Activated gamma-delta T cell (primary cell): ENCODE measurements around the gene APBA1.
"Not testable (repeated sequence)": the region's sequence is repeated elsewhere in the genome, so short reads cannot be mapped to it uniquely, and the experiment has no call there.

ENCODE experiments used
- DNase-seq: peaks from one replicate; lab custom pipeline; 2025; lab: John Stamatoyannopoulos, UW

Gene APBA1

DNA sequence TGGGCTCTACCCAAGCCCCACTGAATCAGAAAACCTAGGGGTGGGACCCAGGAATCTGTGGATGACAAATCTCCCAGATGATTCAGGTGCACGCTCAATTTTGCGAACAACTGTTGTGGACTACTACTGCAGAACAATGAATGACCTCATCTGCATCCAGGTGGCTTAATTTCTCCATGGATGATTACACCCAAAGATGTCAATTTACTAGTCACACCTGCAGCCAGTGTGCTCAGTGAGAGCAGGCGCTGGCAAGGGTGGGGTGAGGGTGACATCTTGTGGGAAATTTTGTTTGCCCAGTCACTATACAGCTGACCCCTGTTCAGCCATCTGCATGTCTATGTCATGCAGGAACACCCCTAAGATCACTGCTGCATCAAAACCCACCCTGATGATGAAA, 229.0 kb downstream of the APBA1 start:
- DNase-seq = no peak

- DNase-seq = no peak
Observed at GRCh38 chr9:69442486-69442885, 229.7 kb downstream of the APBA1 start.

DNA sequence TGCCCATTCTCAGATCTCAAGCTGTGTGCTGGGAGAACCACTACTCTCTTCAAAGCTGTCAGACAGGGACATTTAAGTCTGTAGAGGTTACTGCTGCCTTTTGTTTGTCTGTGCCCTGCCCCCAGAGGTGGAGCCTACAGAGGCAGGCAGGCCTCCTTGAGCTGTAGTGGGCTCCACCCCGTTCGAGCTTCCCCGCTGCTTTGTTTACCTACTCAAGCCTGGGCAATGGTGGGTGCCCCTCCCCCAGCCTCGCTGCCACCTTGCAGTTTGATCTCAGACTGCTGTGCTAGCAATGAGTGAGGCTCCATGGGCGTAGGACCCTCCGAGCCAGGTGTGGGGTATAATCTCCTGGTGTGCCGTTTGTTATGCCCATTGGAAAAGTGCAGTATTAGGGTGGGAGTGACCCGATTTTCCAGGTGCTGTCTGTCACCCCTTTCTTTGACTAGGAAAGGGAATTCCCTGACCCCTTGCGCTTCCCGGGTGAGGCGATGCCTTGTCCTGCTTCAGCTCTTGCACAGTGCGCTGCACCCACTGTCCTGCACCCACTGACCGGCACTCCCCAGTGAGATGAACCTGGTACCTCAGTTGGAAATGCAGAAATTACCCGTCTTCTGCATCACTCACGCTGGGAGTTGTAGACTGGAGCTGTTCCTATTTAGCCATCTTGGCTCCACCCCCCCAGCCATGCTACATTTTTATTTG, 231.8 kb downstream of the APBA1 start:
- not testable (repeated sequence) for DNase-seq

GRCh38 chr9:69439654-69440053, 232.5 kb downstream of the APBA1 start:
- not testable (repeated sequence) for DNase-seq

- DNase-seq = no peak
Observed at GRCh38 chr9:69433968-69434367, 238.2 kb downstream of the APBA1 start.

- no peak for DNase-seq
Observed at GRCh38 chr9:69433392-69433791, 238.8 kb downstream of the APBA1 start.

DNA sequence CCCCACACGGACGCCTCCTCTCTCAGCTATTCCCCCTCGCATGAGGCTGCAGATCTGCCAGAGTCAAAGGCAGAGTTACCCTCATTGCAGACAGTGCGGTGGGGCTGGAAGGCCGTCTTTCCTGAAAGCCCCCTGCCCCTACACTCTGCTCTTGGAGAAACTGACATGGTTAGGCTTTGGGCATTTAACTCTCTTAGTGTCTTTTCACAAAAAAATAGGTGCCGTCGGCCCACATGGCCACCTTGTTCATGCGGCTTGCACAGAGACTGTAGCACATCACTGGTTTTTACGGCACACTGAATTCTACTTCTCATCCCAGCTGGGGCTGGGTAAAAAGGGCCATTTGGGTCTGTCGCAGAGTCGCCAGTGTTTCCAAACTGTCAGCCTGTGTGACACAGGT, 239.5 kb downstream of the APBA1 start:
- no peak for DNase-seq

- no peak for DNase-seq
Observed at GRCh38 chr9:69431777-69432176, 240.4 kb downstream of the APBA1 start.

DNA sequence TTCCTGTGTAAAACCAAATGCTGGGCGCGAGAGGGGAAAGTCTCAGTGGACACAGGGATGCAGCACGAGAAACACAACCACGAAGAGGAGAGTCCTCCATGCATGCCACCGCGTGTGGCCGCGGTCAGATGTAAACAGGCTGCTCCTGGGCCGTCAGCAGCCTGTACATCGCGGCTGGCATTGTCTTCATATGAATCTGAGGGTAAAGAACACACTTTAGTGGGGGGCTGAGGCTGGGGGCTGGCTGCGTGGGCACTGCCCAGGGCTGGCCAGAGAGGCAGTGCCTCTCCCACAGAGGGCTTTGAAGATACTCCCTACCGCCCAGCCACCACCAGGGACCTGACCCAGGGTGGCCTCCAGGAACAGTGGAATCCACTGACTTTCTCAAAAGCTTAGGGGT, 241.0 kb downstream of the APBA1 start:
- DNase-seq = no peak

- no peak for DNase-seq
Observed at GRCh38 chr9:69430206-69430605, 242.0 kb downstream of the APBA1 start.

- no peak for DNase-seq
Observed at GRCh38 chr9:69429281-69429680, 242.9 kb downstream of the APBA1 start.

- DNase-seq = no peak
Observed at GRCh38 chr9:69428017-69428785, 244.0 kb downstream of the APBA1 start.

DNA sequence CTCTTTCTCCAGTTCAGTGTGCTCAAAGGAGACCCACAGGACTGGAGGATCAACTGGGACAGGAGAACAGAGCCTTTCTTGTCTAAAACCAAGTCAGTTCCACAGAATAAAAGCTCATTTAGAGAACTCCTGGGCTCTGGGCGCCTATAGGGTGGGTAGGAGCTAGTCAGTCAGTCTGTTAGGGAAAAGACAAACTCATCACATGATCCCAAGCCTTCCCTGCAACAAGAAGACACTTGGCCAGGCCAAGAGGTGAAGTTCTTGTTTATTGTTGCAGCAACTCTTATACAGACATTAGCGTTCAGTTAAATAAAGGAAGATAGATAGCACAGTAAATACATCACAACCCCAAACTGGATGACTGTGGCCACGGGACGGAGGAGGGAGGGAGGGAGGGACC, 244.9 kb downstream of the APBA1 start:
- no peak for DNase-seq

DNA sequence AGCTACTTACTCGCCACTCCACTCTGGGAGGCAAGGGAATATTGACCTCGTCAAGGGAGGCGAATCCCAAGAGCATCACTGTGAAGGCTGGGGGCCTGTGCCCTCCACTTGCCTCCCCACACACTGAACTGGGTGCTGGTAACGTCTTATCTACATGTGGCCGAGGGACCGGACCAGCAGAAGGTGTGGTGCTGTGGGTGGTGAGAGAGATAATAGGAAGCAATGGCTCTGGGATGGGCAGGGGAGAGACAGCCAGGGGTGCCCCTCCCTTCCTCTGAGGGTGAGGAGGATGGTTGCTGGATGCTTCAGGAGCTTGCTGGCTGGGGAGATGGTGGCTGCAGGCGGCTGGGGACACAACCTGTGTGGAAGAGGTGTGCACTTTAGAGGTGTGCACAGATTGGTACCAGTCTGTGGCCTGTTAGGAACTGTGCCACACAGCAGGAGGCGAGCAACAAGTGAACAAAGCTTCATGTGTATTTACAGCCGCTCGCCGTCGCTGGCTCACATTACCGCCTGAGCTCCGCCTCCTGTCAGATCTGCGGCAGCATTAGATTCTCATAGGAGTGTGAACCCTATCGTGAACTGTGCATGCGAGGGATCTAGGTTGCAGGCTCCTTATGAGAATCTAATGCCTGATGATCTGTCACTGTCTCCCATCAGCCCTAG, 246.9 kb downstream of the APBA1 start:
- DNase-seq = no peak

DNA sequence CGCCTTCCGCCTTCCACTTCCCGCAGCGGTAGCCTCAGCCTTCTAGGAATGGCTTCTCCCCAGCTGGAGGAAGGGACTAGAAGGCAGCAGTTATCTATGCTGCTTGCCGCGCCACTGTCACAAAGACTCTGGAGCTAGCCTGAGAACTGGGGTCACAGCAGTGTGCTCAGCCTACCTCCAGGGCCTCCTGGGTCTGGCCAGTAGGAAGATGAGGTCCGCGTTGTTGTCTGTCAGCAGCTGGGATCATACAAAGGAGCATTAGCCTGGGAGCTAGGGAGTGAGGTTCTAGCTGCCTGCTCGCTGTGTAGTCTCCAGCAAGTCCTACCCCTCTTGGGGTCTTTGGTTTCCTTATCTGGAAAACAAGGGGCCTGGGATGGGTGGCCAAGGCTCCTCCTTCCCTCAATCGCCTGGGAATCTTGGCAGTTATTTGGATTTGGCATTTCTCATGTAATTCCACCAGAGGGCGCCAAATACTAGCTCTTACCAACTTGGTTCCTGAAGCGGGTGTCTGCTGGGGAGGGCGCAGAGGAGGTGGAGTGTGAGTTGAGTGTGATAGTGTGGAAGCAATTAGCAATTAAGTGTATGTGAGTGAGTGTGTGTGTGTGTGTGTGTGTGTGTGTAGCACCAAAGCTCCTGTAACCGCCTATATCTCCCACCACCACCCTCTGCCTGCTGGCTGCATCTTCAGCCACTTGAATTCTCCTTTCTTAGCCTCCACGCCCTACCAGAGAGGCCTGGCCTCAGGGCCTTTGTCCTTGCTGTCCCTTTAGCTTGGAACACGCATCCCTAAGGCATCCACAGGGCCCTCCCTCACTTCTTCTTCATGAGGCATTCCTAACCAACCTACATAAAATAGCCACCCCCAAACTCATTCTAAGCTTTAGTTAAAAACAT, 250.0 kb downstream of the APBA1 start:
- DNase-seq = no peak

DNA sequence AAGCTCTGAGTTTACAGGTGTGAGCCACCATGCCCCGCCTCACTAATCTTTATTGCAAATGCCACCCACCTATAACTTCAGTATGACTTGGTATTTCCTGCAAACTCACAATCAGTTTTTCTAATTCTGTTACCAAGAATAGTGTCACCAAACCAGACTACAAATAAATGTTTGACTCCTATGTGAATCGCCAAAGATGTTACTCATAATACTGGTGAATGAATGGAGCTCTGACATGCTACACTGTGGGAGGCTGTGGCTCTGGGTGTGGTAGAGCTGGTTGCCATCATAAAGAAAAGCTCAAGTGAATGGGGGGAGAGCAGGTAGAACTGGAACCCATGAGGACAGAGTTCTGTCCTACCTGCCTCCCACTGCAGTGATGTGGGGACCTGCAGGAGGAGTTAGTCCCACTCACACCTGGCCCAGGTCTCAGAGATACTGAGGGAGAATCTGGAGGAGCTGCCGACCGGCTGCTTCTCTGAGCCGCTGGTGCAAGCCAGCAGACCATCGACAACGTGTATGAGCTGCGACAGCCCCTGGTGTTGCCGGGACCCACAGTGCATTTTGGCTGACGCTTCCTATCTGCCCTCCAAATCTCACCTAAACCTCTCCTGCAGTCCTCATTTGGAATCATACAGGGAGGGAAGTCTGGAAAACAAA, 251.4 kb downstream of the APBA1 start:
- no peak for DNase-seq

GRCh38 chr9:69412741-69413150, 259.4 kb downstream of the APBA1 start:
- DNase-seq = no peak

DNA sequence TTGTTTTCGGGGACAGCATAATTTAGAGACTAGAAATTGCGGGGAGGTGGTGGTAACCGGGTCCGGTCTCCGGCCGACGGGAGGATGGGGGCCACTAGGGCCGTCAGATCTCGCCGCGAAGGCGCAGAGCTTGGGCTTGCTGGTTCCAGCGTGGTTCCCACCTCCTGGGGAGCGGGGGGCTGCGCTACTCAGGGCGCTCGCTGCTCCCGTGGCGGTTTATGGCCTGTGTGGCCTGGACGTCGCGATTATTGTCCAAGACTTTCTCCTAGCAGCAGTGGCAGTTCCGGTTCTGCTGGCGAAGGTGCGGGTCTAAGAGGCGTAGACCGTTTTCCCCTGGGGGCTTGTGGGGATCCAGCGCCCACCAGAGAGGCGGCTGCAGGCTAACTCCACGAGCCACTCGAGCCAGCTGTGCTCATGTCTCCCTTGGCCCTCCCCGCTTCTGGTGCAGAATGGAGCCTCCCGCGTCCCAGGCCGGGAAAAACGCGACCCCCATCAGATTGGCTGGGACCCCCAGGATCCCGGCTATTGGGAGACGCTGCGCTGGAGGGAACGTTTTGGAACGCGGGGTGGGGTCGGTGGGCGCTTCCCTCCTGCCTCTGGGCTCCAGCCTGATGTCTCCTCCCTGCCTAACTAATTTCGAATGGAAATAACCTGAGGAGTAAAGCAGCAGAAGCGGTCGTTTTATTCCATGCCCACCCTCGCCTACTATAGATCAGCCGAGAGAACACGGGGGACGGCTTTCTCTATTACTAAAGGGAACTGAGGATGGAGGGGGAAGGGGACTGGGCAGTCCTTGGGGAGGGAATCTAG, 260.0 kb downstream of the APBA1 start:
- no peak for DNase-seq

DNA sequence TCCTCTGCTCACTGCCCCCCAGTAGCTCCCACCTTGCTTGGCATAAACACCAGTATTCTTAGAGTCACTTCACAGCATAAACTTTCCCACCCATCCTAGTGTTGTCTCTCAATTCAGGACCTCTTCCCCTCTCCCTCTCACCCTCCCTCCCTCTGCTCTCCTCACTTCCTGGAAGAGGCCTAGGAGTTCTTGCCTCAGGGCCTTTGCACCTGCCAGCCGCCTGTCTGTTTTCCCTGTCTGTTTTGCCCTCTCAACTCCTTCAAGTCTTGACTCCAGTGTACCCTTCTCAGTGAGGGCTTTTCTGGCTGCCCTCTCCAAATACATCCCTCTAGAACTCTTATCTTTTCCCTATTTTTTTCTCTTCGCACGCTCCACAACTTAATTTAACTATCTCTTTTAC, 260.9 kb downstream of the APBA1 start:
- DNase-seq = no peak

DNA sequence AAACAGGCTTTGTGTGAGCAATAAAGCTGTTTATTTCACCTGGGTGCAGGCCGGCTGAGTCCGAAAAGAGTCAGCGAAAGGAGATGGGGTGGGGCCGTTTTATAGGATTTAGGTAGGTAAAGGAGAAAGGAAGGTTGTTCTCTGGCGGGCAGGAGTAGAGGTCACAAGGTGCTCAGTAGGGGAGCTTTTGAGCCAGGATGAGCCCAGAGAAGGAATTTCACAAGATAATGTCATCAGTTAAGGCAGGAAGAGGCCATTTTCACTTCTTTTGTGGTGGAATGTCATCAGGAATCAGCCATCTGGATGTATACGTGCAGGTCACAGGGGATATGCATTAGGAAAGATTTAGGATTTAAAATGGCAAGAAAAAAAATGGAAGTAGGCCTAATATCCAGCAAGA, 262.2 kb downstream of the APBA1 start:
- not testable (repeated sequence) for DNase-seq

DNA sequence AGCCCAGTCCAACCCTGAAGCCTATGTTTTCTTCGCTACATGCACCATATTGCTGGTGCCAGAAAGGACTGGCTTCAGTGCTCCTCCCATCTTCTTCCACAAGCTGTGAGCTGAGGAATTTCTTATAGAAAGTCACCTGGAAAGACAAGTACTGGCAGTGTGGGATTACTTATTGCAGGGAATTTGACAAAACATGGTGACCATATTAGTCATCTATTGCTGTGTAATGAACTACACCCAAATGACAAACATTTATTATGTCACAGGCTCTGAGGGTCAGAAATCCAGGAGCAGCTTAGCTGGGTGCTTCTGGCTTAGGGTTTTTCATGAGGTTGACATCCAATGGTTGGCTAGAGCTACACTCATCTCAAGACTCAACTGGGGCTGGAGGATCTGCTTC, 271.7 kb downstream of the APBA1 start:
- no peak for DNase-seq
